IMR-90 (cell line): Measurements from ENCODE around the gene COX10. TPM values are rescaled to one million over a fixed set of nuclear protein-coding genes. Genes with fewer than 3 reads are reported as not detected.

ENCODE experiments used
- ATAC-seq: fragments of 200-7000 bp; cut with Tn5 transposase; 2 replicates; pipeline ENCODE4 v1.9.1; 2020; ENCODE audit warnings: low read depth, mild to moderate bottlenecking, moderate library complexity
- BruUV-seq: library from RNA; stranded (reverse); fragments of 400-500 nt; replicated peaks from 2 replicates; lab custom pipeline; 2021; lab: Mats Ljungman, UMichigan
- CTCF ChIA-PET: fragments of 300-600 bp; formaldehyde crosslinking; extraction: SDS; loops from one replicate; lab custom pipeline; 2021; ENCODE audit warnings: antibody characterized with exemption; lab: Yijun Ruan, JAX
- POLR2A ChIA-PET: fragments of 300-600 bp; sonication (Branson Sonifier 250); formaldehyde crosslinking; loops from one replicate; lab custom pipeline; 2022; ENCODE audit warnings: antibody characterized with exemption; ENCODE audit not compliant: unreplicated experiment; lab: Charles Lee
- DNase-seq: peaks from one replicate; pipeline ENCODE4 v3.0.0; 2013
- H2AFZ ChIP-seq: replicated peaks from 2 replicates; pipeline ENCODE3; 2013; ENCODE audit warnings: low read length, mild to moderate bottlenecking; ENCODE audit not compliant: poor library complexity
- H2AK5ac ChIP-seq: 2 replicates; pipeline ENCODE4 v1.6.1; 2013; ENCODE audit warnings: low read depth, low read length, inconsistent platforms
- H2AK9ac ChIP-seq: replicated peaks from 2 replicates; pipeline ENCODE3; 2013; ENCODE audit warnings: mild to moderate bottlenecking, low read depth, low read length, moderate library complexity; ENCODE audit not compliant: poor library complexity
- H2BK120ac ChIP-seq: 2 replicates; pipeline ENCODE4 v1.6.1; 2013; ENCODE audit warnings: low read depth, low read length, inconsistent platforms
- H2BK15ac ChIP-seq: 3 replicates; pipeline ENCODE4 v1.6.1; 2013; ENCODE audit warnings: low read depth, low read length, inconsistent platforms
- H2BK20ac ChIP-seq: 2 replicates; pipeline ENCODE4 v1.6.1; 2013; ENCODE audit warnings: low read depth, mild to moderate bottlenecking, inconsistent platforms, low read length, moderate library complexity
- H2BK5ac ChIP-seq: 2 replicates; pipeline ENCODE4 v1.6.1; 2013; ENCODE audit warnings: mild to moderate bottlenecking, low read depth, low read length, inconsistent platforms; ENCODE audit not compliant: poor library complexity, severe bottlenecking
- H3K14ac ChIP-seq: replicated peaks from 2 replicates; pipeline ENCODE4 v1.6.1; 2013; ENCODE audit warnings: low read depth, low read length, inconsistent platforms
- H3K18ac ChIP-seq: 2 replicates; pipeline ENCODE4 v1.6.1; 2013; ENCODE audit warnings: low read depth, low read length, control low read depth
- H3K23ac ChIP-seq: 2 replicates; pipeline ENCODE4 v1.6.1; 2013; ENCODE audit warnings: low read depth, low read length, inconsistent platforms
- H3K27ac ChIP-seq: 2 replicates; pipeline ENCODE4 v1.5.1; 2013; ENCODE audit warnings: mild to moderate bottlenecking, control low read depth, low read length; ENCODE audit not compliant: insufficient read depth
- H3K27me3 ChIP-seq: 2 replicates; pipeline ENCODE4 v1.6.1; 2013; ENCODE audit warnings: low read length; ENCODE audit not compliant: control insufficient read depth, insufficient read depth
- H3K36me3 ChIP-seq: 2 replicates; pipeline ENCODE4 v1.6.1; 2013; ENCODE audit warnings: low read length, mixed read lengths; ENCODE audit not compliant: control insufficient read depth, insufficient read depth
- H3K4ac ChIP-seq: 2 replicates; pipeline ENCODE4 v1.6.1; 2013; ENCODE audit warnings: low read depth, low read length, inconsistent platforms
- H3K4me1 ChIP-seq: 2 replicates; pipeline ENCODE4 v1.6.1; 2013; ENCODE audit warnings: low read length, mixed read lengths; ENCODE audit not compliant: control insufficient read depth, insufficient read depth
- H3K4me2 ChIP-seq: 2 replicates; pipeline ENCODE4 v1.6.1; 2013; ENCODE audit warnings: low read depth, mild to moderate bottlenecking, control low read depth, low read length, moderate library complexity
- H3K4me3 ChIP-seq: 2 replicates; pipeline ENCODE4 v1.5.1; 2013; ENCODE audit warnings: low read depth, mild to moderate bottlenecking, control low read depth, low read length, moderate library complexity; ENCODE audit not compliant: insufficient read depth
- H3K56ac ChIP-seq: 2 replicates; pipeline ENCODE4 v1.6.1; 2013; ENCODE audit warnings: low read length, inconsistent platforms; ENCODE audit not compliant: insufficient read depth; ENCODE audit errors: extremely low read depth
- H3K79me1 ChIP-seq, 2 experiments: 2 replicates each; pipeline ENCODE4 v1.6.1; 2013; ENCODE audit warnings: low read length in 2 of 2, inconsistent platforms in 1 of 2, low read depth in 1 of 2
- H3K9ac ChIP-seq: 2 replicates; pipeline ENCODE4 v1.6.1; 2013; ENCODE audit warnings: low read depth, low read length, control low read depth
- H3K9me1 ChIP-seq: 2 replicates; pipeline ENCODE4 v1.6.1; 2013; ENCODE audit warnings: low read length, inconsistent platforms; ENCODE audit not compliant: insufficient read depth
- H3K9me3 ChIP-seq: 2 replicates; pipeline ENCODE4 v1.6.1; 2013; ENCODE audit warnings: low read length; ENCODE audit not compliant: control insufficient read depth, insufficient read depth
- H4K20me1 ChIP-seq: 2 replicates; pipeline ENCODE4 v1.6.1; 2013; ENCODE audit warnings: low read length, inconsistent platforms; ENCODE audit not compliant: insufficient read depth
- H4K5ac ChIP-seq: 2 replicates; pipeline ENCODE4 v1.6.1; 2013; ENCODE audit warnings: mild to moderate bottlenecking, low read depth, low read length, control low read depth
- H4K8ac ChIP-seq, 2 experiments: 2 replicates each; pipeline ENCODE4 v1.6.1; 2013; ENCODE audit warnings: low read depth in 2 of 2, low read length in 2 of 2, control low read depth in 1 of 2, inconsistent platforms in 1 of 2
- H4K91ac ChIP-seq: 2 replicates; pipeline ENCODE4 v1.6.1; 2013; ENCODE audit warnings: low read depth, low read length, inconsistent platforms; ENCODE audit not compliant: insufficient read depth
- BHLHE40 ChIP-seq: fragments of 150-350 bp; IDR thresholded peaks from 2 replicates; pipeline ENCODE4 v1.6.1; 2016; ENCODE audit warnings: mild to moderate bottlenecking, low read depth, low read length
- CEBPB ChIP-seq: IDR thresholded peaks from 2 replicates; pipeline ENCODE4 v1.6.1; 2012; ENCODE audit warnings: low read depth, low read length, improper control_type of control experiment
- FOS ChIP-seq: fragments of 150-350 bp; IDR thresholded peaks from 2 replicates; pipeline ENCODE4 v1.6.1; 2016; ENCODE audit warnings: low read depth, low read length
- MAFK ChIP-seq: IDR thresholded peaks from 2 replicates; pipeline ENCODE4 v1.6.1; 2012; ENCODE audit warnings: low read depth, low read length, improper control_type of control experiment
- MAZ ChIP-seq: IDR thresholded peaks from 2 replicates; pipeline ENCODE4 v1.6.1; 2012; ENCODE audit warnings: low read depth, mild to moderate bottlenecking, low read length, improper control_type of control experiment, moderate library complexity, borderline replicate concordance
- MXI1 ChIP-seq: IDR thresholded peaks from 2 replicates; pipeline ENCODE4 v1.6.1; 2012; ENCODE audit warnings: low read depth, mild to moderate bottlenecking, low read length, moderate library complexity, borderline replicate concordance
- NFE2L2 ChIP-seq: fragments of 150-350 bp; IDR thresholded peaks from 2 replicates; pipeline ENCODE4 v1.6.1; 2016; ENCODE audit warnings: low read depth, mild to moderate bottlenecking, low read length
- POLR2A ChIP-seq: IDR thresholded peaks from 2 replicates; pipeline ENCODE4 v1.6.1; 2012; ENCODE audit warnings: mild to moderate bottlenecking, low read depth, low read length
- RAD21 ChIP-seq: IDR thresholded peaks from 2 replicates; pipeline ENCODE4 v1.6.1; 2012; ENCODE audit warnings: low read length, improper control_type of control experiment
- RCOR1 ChIP-seq: IDR thresholded peaks from 2 replicates; pipeline ENCODE4 v1.6.1; 2012; ENCODE audit warnings: mild to moderate bottlenecking, low read length, improper control_type of control experiment; ENCODE audit not compliant: insufficient replicate concordance
- RFX5 ChIP-seq: IDR thresholded peaks from 2 replicates; pipeline ENCODE4 v1.8.0; 2012; ENCODE audit warnings: low read depth, mild to moderate bottlenecking, low read length, moderate library complexity
- SMC3 ChIP-seq: fragments of 150-350 bp; IDR thresholded peaks from 2 replicates; pipeline ENCODE4 v1.6.1; 2016; ENCODE audit warnings: low read depth, mild to moderate bottlenecking, antibody characterized with exemption, low read length, moderate library complexity
- WGBS, 2 experiments: methylation state at CpG; one replicate each; pipeline versions ENCODE4 v1.1.5 to v1.1.7; 2013; ENCODE audit warnings: missing lambda C conversion rate in 2 of 2; ENCODE audit not compliant: insufficient read length in 1 of 2; ENCODE audit errors: extremely low coverage in 2 of 2; 5-methylcytosine and 5-hydroxymethylcytosine counted together
- dilution Hi-C: fragments of 300-500 bp; cut with HindIII; formaldehyde crosslinking; loops from one replicate; pipeline ENCODE4 v1.14.3; 2018; ENCODE audit warnings: low sequenced_read_pairs; ENCODE audit not compliant: unreplicated experiment
- in situ Hi-C: fragments of 300-500 bp; cut with MboI; formaldehyde crosslinking; loops from 3 replicates; pipeline ENCODE4 v1.14.3; 2019; ENCODE audit warnings: low sequenced_read_pairs, inconsistent platforms, mixed read lengths
- intact Hi-C: fragments of 100-400 bp; cut with micrococcal nuclease; formaldehyde crosslinking; loops from 2 replicates; pipeline ENCODE4 v1.10.0; 2022
- polyA plus RNA-seq, 3 experiments: library from polyadenylated mRNA; depleted of rRNA; stranded (reverse); fragments of >200 nt; gene quantifications; 2 replicates each; pipeline ENCODE4 v1.2.3, GENCODE V29; 2012; ENCODE audit warnings: low replicate concordance in 1 of 3
- total RNA-seq: library from RNA; depleted of rRNA; stranded (reverse); fragments of >200 nt; gene quantifications from 2 replicates; pipeline ENCODE4 v1.2.3, GENCODE V29; 2012
- TF ChIP-seq, protein P1 (sequence below): conservative IDR thresholded peaks from 2 replicates; pipeline ENCODE4 v1.5.1; 2012; ENCODE audit warnings: mild to moderate bottlenecking, low read depth, low read length, improper control_type of control experiment
- TF ChIP-seq, protein P2 (sequence below): fragments of 150-350 bp; IDR thresholded peaks from 2 replicates; pipeline ENCODE4 v1.6.1; 2017; ENCODE audit warnings: mild to moderate bottlenecking, antibody characterized with exemption, low read length, low read depth
- TF ChIP-seq, protein P3 (sequence below): fragments of 150-350 bp; IDR thresholded peaks from 2 replicates; pipeline ENCODE4 v1.6.1; 2016; ENCODE audit warnings: low read depth, mild to moderate bottlenecking, low read length, moderate library complexity, borderline replicate concordance

Gene COX10
- total and polyA plus RNA-seq, 2 of the 4 experiments (the other 2 are of a cell fraction): 15.4 to 16.1 TPM

DNA sequence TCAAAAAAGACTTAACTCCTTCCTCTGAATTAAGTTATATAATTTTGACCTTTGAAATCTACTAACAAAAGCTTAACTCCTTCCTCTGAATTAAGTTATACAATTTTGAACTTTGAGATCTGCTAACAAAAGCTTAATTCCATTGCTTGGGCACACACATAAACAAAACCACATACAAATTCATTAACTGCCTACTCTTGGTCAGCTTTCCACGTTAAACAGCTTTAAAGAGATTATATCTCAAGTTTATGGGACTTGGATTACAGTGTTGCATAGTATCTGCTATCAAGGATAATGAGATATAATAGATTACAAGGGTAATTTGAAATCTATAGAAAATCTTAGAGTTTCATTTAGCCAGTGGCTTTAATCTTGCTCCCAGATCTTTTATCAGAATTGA is 23.5 kb downstream of the COX10 start:
- Histone ChIP-seq H3K79me1 (peaks cover 36 to 48% of the 10 kb centered on the region in 2 experiments), H3K18ac (no peak overlapping the region), H2BK120ac (no peak overlapping the region), H3K56ac (no peak overlapping the region), H3K27ac (no peak overlapping the region), H3K23ac (no peak overlapping the region), H4K5ac (no peak overlapping the region), H3K9ac (no peak overlapping the region), H2BK5ac (no peak overlapping the region), H2AK5ac (no peak overlapping the region), H3K4me2 (no peak overlapping the region), H3K4me3 (no peak overlapping the region), H4K8ac (no peak overlapping the region), H2AK9ac (no peak overlapping the region), H4K20me1 (no peaks in the 10 kb centered on the region), H3K9me1 (peaks cover 2% of the 10 kb centered on the region), H3K4ac (no peak overlapping the region), H4K91ac (no peak overlapping the region), H3K4me1 (peaks cover 3% of the 10 kb centered on the region), H2AFZ (no peak overlapping the region), H3K9me3 (no peaks in the 10 kb centered on the region), H3K27me3 (no peaks in the 10 kb centered on the region), H2BK15ac (no peak overlapping the region), H2BK20ac (no peak overlapping the region), H3K14ac (no peak overlapping the region), H3K36me3 (no peaks in the 10 kb centered on the region)
- no peak for DNase-seq
- no peak for ATAC-seq
- in situ Hi-C loops (no loop called here), intact Hi-C loops (no loop called here), dilution Hi-C loops (no loop called here)
- no TSS peak for BruUV-seq
- ChIA-PET POLR2A (no interaction called here), CTCF (no interaction called here)
- no CpG with 5 or more reads among the region's 1 CpG for whole genome bisulfite sequencing, 2 experiments
- TF ChIP-seq CEBPB: no peak
- TF ChIP-seq BHLHE40: no peak
- TF ChIP-seq RFX5: no peak
- TF ChIP-seq MXI1: no peak
- TF ChIP-seq SMC3: no peak
- TF ChIP-seq FOS: no peak
- no peak for TF ChIP-seq POLR2A
- no peak for TF ChIP-seq RAD21
- TF ChIP-seq, protein P1, sequence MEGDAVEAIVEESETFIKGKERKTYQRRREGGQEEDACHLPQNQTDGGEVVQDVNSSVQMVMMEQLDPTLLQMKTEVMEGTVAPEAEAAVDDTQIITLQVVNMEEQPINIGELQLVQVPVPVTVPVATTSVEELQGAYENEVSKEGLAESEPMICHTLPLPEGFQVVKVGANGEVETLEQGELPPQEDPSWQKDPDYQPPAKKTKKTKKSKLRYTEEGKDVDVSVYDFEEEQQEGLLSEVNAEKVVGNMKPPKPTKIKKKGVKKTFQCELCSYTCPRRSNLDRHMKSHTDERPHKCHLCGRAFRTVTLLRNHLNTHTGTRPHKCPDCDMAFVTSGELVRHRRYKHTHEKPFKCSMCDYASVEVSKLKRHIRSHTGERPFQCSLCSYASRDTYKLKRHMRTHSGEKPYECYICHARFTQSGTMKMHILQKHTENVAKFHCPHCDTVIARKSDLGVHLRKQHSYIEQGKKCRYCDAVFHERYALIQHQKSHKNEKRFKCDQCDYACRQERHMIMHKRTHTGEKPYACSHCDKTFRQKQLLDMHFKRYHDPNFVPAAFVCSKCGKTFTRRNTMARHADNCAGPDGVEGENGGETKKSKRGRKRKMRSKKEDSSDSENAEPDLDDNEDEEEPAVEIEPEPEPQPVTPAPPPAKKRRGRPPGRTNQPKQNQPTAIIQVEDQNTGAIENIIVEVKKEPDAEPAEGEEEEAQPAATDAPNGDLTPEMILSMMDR: no peak
- TF ChIP-seq MAZ: no peak
- TF ChIP-seq, protein P2, sequence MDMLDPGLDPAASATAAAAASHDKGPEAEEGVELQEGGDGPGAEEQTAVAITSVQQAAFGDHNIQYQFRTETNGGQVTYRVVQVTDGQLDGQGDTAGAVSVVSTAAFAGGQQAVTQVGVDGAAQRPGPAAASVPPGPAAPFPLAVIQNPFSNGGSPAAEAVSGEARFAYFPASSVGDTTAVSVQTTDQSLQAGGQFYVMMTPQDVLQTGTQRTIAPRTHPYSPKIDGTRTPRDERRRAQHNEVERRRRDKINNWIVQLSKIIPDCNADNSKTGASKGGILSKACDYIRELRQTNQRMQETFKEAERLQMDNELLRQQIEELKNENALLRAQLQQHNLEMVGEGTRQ: no peak
- no peak for TF ChIP-seq MAFK
- no peak for TF ChIP-seq NFE2L2
- TF ChIP-seq, protein P3, sequence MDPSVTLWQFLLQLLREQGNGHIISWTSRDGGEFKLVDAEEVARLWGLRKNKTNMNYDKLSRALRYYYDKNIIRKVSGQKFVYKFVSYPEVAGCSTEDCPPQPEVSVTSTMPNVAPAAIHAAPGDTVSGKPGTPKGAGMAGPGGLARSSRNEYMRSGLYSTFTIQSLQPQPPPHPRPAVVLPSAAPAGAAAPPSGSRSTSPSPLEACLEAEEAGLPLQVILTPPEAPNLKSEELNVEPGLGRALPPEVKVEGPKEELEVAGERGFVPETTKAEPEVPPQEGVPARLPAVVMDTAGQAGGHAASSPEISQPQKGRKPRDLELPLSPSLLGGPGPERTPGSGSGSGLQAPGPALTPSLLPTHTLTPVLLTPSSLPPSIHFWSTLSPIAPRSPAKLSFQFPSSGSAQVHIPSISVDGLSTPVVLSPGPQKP: no peak
- TF ChIP-seq RCOR1: no peak
